ENCODE results near the gene HSP90AB1. TPM values are rescaled to one million over a fixed set of nuclear protein-coding genes. Genes with fewer than 3 reads are reported as not detected.

Gene HSP90AB1
- total and polyA plus RNA-seq, 5 donors from 2014 or later: 264 to 426 (median 368) TPM

GRCh38 chr6:44224029-44224964 is 22.6 kb upstream of the HSP90AB1 start:
- H3K36me3 ChIP-seq (ENCODE audit: control insufficient read depth, insufficient read depth, low read length): no peaks in the 10 kb centered on the region
- H3K9me3 ChIP-seq (ENCODE audit: control insufficient read depth in 2 of 2, low read length in 2 of 2): no peaks in the 10 kb centered on the region
- H3K4me1 ChIP-seq (ENCODE audit: control insufficient read depth, insufficient read depth, low read length, poor library complexity, severe bottlenecking): peaks cover 29% of the 10 kb centered on the region
- Mint-ChIP-seq H3K9me3 (peaks cover 0 to 1% (median 0%) of the 10 kb centered on the region in 7 donors), H3K4me3 (peak overlapping the region; percentile 82 to 91 (median 85)), H3K27me3 (peaks cover 7% of the 10 kb centered on the region), H3K27ac (peak overlapping the region in 2 of 3 donors; percentile 67 to 91), H3K4me1 (peaks cover 0 to 32% (median 12%) of the 10 kb centered on the region in 4 donors), H3K36me3 (no peaks in the 10 kb centered on the region)
- DNase-seq (peak in 1 of 3 donors; percentile 44), ATAC-seq (ENCODE audit: low read depth in 2 of 2) (no peak)
- H3K27me3 ChIP-seq (ENCODE audit: control insufficient read depth, insufficient read depth, low read length): no peaks in the 10 kb centered on the region
- H3K4me3 ChIP-seq (ENCODE audit: low read depth, low read length): peak overlapping the region; percentile 56
- no peak overlapping the region for H3K27ac ChIP-seq (ENCODE audit: insufficient read depth, low read length, poor library complexity, severe bottlenecking)

- H3K4me3 Mint-ChIP-seq: peak overlapping the region; percentile 68 to 86 (median 83)
- H3K4me1 Mint-ChIP-seq: peaks cover 0 to 29% (median 12%) of the 10 kb centered on the region in 4 donors
- H3K9me3 ChIP-seq (ENCODE audit: control insufficient read depth in 2 of 2, low read length in 2 of 2): no peaks in the 10 kb centered on the region
- H3K36me3 ChIP-seq (ENCODE audit: control insufficient read depth, insufficient read depth, low read length): no peaks in the 10 kb centered on the region
- H3K9me3 Mint-ChIP-seq: peaks cover 0 to 1% (median 0%) of the 10 kb centered on the region in 7 donors
- ATAC-seq (ENCODE audit: low read depth in 2 of 2) (no peak), DNase-seq (no peak)
- peaks cover 7% of the 10 kb centered on the region for H3K27me3 Mint-ChIP-seq
- H3K4me3 ChIP-seq (ENCODE audit: low read depth, low read length): no peak overlapping the region
- H3K27me3 ChIP-seq (ENCODE audit: control insufficient read depth, insufficient read depth, low read length): no peaks in the 10 kb centered on the region
- H3K4me1 ChIP-seq (ENCODE audit: control insufficient read depth, insufficient read depth, low read length, poor library complexity, severe bottlenecking): peaks cover 24% of the 10 kb centered on the region
- H3K27ac Mint-ChIP-seq: no peak overlapping the region
- H3K36me3 Mint-ChIP-seq: no peaks in the 10 kb centered on the region
- no peak overlapping the region for H3K27ac ChIP-seq (ENCODE audit: insufficient read depth, low read length, poor library complexity, severe bottlenecking)
These were observed 22.0 kb upstream of the HSP90AB1 start for GRCh38 chr6:44224965-44225305.

GRCh38 chr6:44225579-44226325 is 21.1 kb upstream of the HSP90AB1 start:
- ATAC-seq (ENCODE audit: low read depth in 2 of 2) (no peak), DNase-seq (no peak)
- Histone ChIP-seq H3K27me3 (ENCODE audit: control insufficient read depth, insufficient read depth, low read length) (no peaks in the 10 kb centered on the region), H3K9me3 (ENCODE audit: control insufficient read depth in 2 of 2, low read length in 2 of 2) (no peaks in the 10 kb centered on the region), H3K27ac (ENCODE audit: insufficient read depth, low read length, poor library complexity, severe bottlenecking) (no peak overlapping the region), H3K36me3 (ENCODE audit: control insufficient read depth, insufficient read depth, low read length) (no peaks in the 10 kb centered on the region), H3K4me1 (ENCODE audit: control insufficient read depth, insufficient read depth, low read length, poor library complexity, severe bottlenecking) (peaks cover 23% of the 10 kb centered on the region), H3K4me3 (ENCODE audit: low read depth, low read length) (no peak overlapping the region)
- H3K9me3 Mint-ChIP-seq: peaks cover 0 to 1% (median 0%) of the 10 kb centered on the region in 7 donors
- H3K4me3 Mint-ChIP-seq: peak overlapping the region in 2 of 4 donors; percentile 59 to 86
- no peak overlapping the region for H3K27ac Mint-ChIP-seq
- H3K36me3 Mint-ChIP-seq: no peaks in the 10 kb centered on the region
- H3K27me3 Mint-ChIP-seq: peaks cover 7% of the 10 kb centered on the region
- peaks cover 0 to 26% (median 11%) of the 10 kb centered on the region in 4 donors for H3K4me1 Mint-ChIP-seq

GRCh38 chr6:44226368-44227147 is 20.3 kb upstream of the HSP90AB1 start:
- Histone ChIP-seq H3K4me3 (ENCODE audit: low read depth, low read length) (no peak overlapping the region), H3K27ac (ENCODE audit: insufficient read depth, low read length, poor library complexity, severe bottlenecking) (no peak overlapping the region), H3K4me1 (ENCODE audit: control insufficient read depth, insufficient read depth, low read length, poor library complexity, severe bottlenecking) (peaks cover 23% of the 10 kb centered on the region), H3K36me3 (ENCODE audit: control insufficient read depth, insufficient read depth, low read length) (no peaks in the 10 kb centered on the region), H3K27me3 (ENCODE audit: control insufficient read depth, insufficient read depth, low read length) (no peaks in the 10 kb centered on the region), H3K9me3 (ENCODE audit: control insufficient read depth in 2 of 2, low read length in 2 of 2) (no peaks in the 10 kb centered on the region)
- no peaks in the 10 kb centered on the region for H3K36me3 Mint-ChIP-seq
- peak overlapping the region in 2 of 4 donors; percentile 63 to 86 for H3K4me3 Mint-ChIP-seq
- DNase-seq (no peak), ATAC-seq (ENCODE audit: low read depth in 2 of 2) (no peak)
- peaks cover 0 to 20% (median 7%) of the 10 kb centered on the region in 4 donors for H3K4me1 Mint-ChIP-seq
- H3K27me3 Mint-ChIP-seq: peaks cover 7% of the 10 kb centered on the region
- H3K9me3 Mint-ChIP-seq: peaks cover 0 to 1% (median 0%) of the 10 kb centered on the region in 7 donors
- H3K27ac Mint-ChIP-seq: no peak overlapping the region

GRCh38 chr6:44227148-44227793 is 19.6 kb upstream of the HSP90AB1 start:
- Histone ChIP-seq H3K4me1 (ENCODE audit: control insufficient read depth, insufficient read depth, low read length, poor library complexity, severe bottlenecking) (peaks cover 19% of the 10 kb centered on the region), H3K4me3 (ENCODE audit: low read depth, low read length) (no peak overlapping the region), H3K36me3 (ENCODE audit: control insufficient read depth, insufficient read depth, low read length) (no peaks in the 10 kb centered on the region), H3K27me3 (ENCODE audit: control insufficient read depth, insufficient read depth, low read length) (no peaks in the 10 kb centered on the region), H3K27ac (ENCODE audit: insufficient read depth, low read length, poor library complexity, severe bottlenecking) (no peak overlapping the region), H3K9me3 (ENCODE audit: control insufficient read depth in 2 of 2, low read length in 2 of 2) (no peaks in the 10 kb centered on the region)
- H3K9me3 Mint-ChIP-seq: peaks cover 0 to 1% (median 0%) of the 10 kb centered on the region in 7 donors
- H3K36me3 Mint-ChIP-seq: no peaks in the 10 kb centered on the region
- peak overlapping the region in 1 of 4 donors; percentile 63 for H3K4me3 Mint-ChIP-seq
- H3K4me1 Mint-ChIP-seq: peaks cover 0 to 16% (median 6%) of the 10 kb centered on the region in 4 donors
- DNase-seq (no peak), ATAC-seq (ENCODE audit: low read depth in 2 of 2) (no peak)
- H3K27me3 Mint-ChIP-seq: peaks cover 7% of the 10 kb centered on the region
- no peak overlapping the region for H3K27ac Mint-ChIP-seq

- Mint-ChIP-seq H3K36me3 (no peaks in the 10 kb centered on the region), H3K27ac (no peak overlapping the region), H3K27me3 (peaks cover 2% of the 10 kb centered on the region), H3K4me1 (peaks cover 0 to 12% (median 3%) of the 10 kb centered on the region in 4 donors), H3K4me3 (no peak overlapping the region), H3K9me3 (peaks cover 0 to under 1% (median 0%) of the 10 kb centered on the region in 7 donors)
- H3K4me1 ChIP-seq (ENCODE audit: control insufficient read depth, insufficient read depth, low read length, poor library complexity, severe bottlenecking): peaks cover 12% of the 10 kb centered on the region
- H3K4me3 ChIP-seq (ENCODE audit: low read depth, low read length): no peak overlapping the region
- H3K36me3 ChIP-seq (ENCODE audit: control insufficient read depth, insufficient read depth, low read length): no peaks in the 10 kb centered on the region
- no peaks in the 10 kb centered on the region for H3K9me3 ChIP-seq (ENCODE audit: control insufficient read depth in 2 of 2, low read length in 2 of 2)
- H3K27me3 ChIP-seq (ENCODE audit: control insufficient read depth, insufficient read depth, low read length): no peaks in the 10 kb centered on the region
- no peak for DNase-seq
- H3K27ac ChIP-seq (ENCODE audit: insufficient read depth, low read length, poor library complexity, severe bottlenecking): no peak overlapping the region
- ATAC-seq (ENCODE audit: low read depth in 2 of 2): no peak
These were observed 18.9 kb upstream of the HSP90AB1 start for GRCh38 chr6:44228031-44228430.

GRCh38 chr6:44228433-44228832 is 18.5 kb upstream of the HSP90AB1 start:
- H3K4me1 ChIP-seq (ENCODE audit: control insufficient read depth, insufficient read depth, low read length, poor library complexity, severe bottlenecking): peaks cover 9% of the 10 kb centered on the region
- no peak overlapping the region for H3K27ac ChIP-seq (ENCODE audit: insufficient read depth, low read length, poor library complexity, severe bottlenecking)
- ATAC-seq (ENCODE audit: low read depth in 2 of 2) (no peak), DNase-seq (no peak)
- H3K4me3 ChIP-seq (ENCODE audit: low read depth, low read length): no peak overlapping the region
- Mint-ChIP-seq H3K9me3 (no peaks in the 10 kb centered on the region), H3K4me3 (no peak overlapping the region), H3K27me3 (no peaks in the 10 kb centered on the region), H3K4me1 (peaks cover 0 to 11% (median 3%) of the 10 kb centered on the region in 4 donors), H3K36me3 (no peaks in the 10 kb centered on the region), H3K27ac (no peak overlapping the region)
- H3K27me3 ChIP-seq (ENCODE audit: control insufficient read depth, insufficient read depth, low read length): no peaks in the 10 kb centered on the region
- no peaks in the 10 kb centered on the region for H3K9me3 ChIP-seq (ENCODE audit: control insufficient read depth in 2 of 2, low read length in 2 of 2)
- no peaks in the 10 kb centered on the region for H3K36me3 ChIP-seq (ENCODE audit: control insufficient read depth, insufficient read depth, low read length)

Measured in CD4-positive, CD25-positive, alpha-beta regulatory T cell (primary cell).